HepG2 (cell line): ENCODE data around the gene CREG2. TPM values are rescaled to one million over a fixed set of nuclear protein-coding genes. Genes with fewer than 3 reads are reported as not detected.

Source experiments
- FIP1L1 ChIP-seq: fragments of 200-400 bp; formaldehyde crosslinking; IDR thresholded peaks from 2 replicates; pipeline ENCODE4 v1.6.1; 2018; ENCODE audit warnings: low read depth, mild to moderate bottlenecking, low read length, moderate library complexity, borderline replicate concordance; ENCODE audit not compliant: insufficient read depth
- GZF1 ChIP-seq: sonication (generic); formaldehyde crosslinking; IDR thresholded peaks from 2 replicates; pipeline ENCODE4 v1.5.1; 2020; ENCODE audit warnings: mild to moderate bottlenecking, missing genetic modification reagents
- HOXA3 ChIP-seq: sonication (generic); formaldehyde crosslinking; IDR thresholded peaks from 2 replicates; pipeline ENCODE4 v1.5.0; 2020; ENCODE audit warnings: missing genetic modification reagents
- MAFG ChIP-seq: sonication (generic); formaldehyde crosslinking; IDR thresholded peaks from 2 replicates; pipeline ENCODE4 v1.5.1; 2020; ENCODE audit warnings: mild to moderate bottlenecking, missing genetic modification reagents
- PHB2 ChIP-seq: fragments of 450-650 bp; IDR thresholded peaks from 2 replicates; pipeline ENCODE4 v1.6.1; 2018; ENCODE audit not compliant: partially characterized antibody
- ZNF543 ChIP-seq: sonication (generic); formaldehyde crosslinking; IDR thresholded peaks from 2 replicates; pipeline ENCODE4 v1.4.0; 2020; ENCODE audit warnings: mild to moderate bottlenecking, missing genetic modification reagents
- ZNF749 ChIP-seq: sonication (generic); formaldehyde crosslinking; IDR thresholded peaks from 2 replicates; pipeline ENCODE4 v1.8.0; 2022; ENCODE audit warnings: mild to moderate bottlenecking, missing genetic modification reagents, moderate library complexity, borderline replicate concordance
- polyA plus RNA-seq, 8 experiments: library from polyadenylated mRNA; depleted of rRNA in 3 of 8; stranded (reverse) in 7 of 8; unstranded in 1 of 8; fragments of >200 nt; fragmentation: Illumina TruSeq in 4 of 8; extraction: Trizol in 4 of 8; gene quantifications; 2 replicates each; pipeline versions ENCODE4 v1.2.1 to v1.2.3, GENCODE V29; 2011 to 2016; ENCODE audit warnings: low read depth in 4 of 8, missing spikeins in 1 of 8, mixed read lengths in 1 of 8; ENCODE audit not compliant: insufficient read depth in 1 of 8
- total RNA-seq, 5 experiments: library from RNA; depleted of rRNA; stranded (reverse); fragments of >200 nt; fragmentation: Illumina TruSeq; extraction: Trizol; gene quantifications; 2 replicates each; pipeline ENCODE4 v1.2.3, GENCODE V29; 2016; ENCODE audit warnings: low read depth in 1 of 5
- TF ChIP-seq, protein P1 (sequence below): sonication (generic); formaldehyde crosslinking; IDR thresholded peaks from 2 replicates; pipeline ENCODE4 v1.4.0; 2020; ENCODE audit warnings: mild to moderate bottlenecking, missing genetic modification reagents, borderline replicate concordance
- TF ChIP-seq, protein P2 (sequence below): IDR thresholded peaks from 2 replicates; pipeline ENCODE4 v1.6.1; 2018; ENCODE audit warnings: missing genetic modification reagents, mild to moderate bottlenecking, missing compliant biosample characterization
- TF ChIP-seq, protein P3 (sequence below): sonication (generic); formaldehyde crosslinking; IDR thresholded peaks from 2 replicates; pipeline ENCODE4 v1.8.0; 2022; ENCODE audit warnings: missing genetic modification reagents, mild to moderate bottlenecking, moderate library complexity, borderline replicate concordance
- TF ChIP-seq, protein P4 (sequence below): sonication (generic); formaldehyde crosslinking; IDR thresholded peaks from 2 replicates; pipeline ENCODE4 v1.4.0; 2020; ENCODE audit warnings: mild to moderate bottlenecking, missing genetic modification reagents
- TF ChIP-seq, protein P5 (sequence below): IDR thresholded peaks from 2 replicates; pipeline ENCODE4 v1.6.1; 2016; ENCODE audit warnings: missing biosample characterization, missing genetic modification reagents, low read depth
- TF ChIP-seq, protein P6 (sequence below): sonication (generic); formaldehyde crosslinking; IDR thresholded peaks from 2 replicates; pipeline ENCODE4 v1.5.0; 2020; ENCODE audit warnings: missing genetic modification reagents

Gene CREG2
- total and polyA plus RNA-seq, 2 of the 13 experiments (the other 11 are each of a cell fraction or from before 2014, with no cell fraction given): 0.18 to 0.26 TPM

DNA sequence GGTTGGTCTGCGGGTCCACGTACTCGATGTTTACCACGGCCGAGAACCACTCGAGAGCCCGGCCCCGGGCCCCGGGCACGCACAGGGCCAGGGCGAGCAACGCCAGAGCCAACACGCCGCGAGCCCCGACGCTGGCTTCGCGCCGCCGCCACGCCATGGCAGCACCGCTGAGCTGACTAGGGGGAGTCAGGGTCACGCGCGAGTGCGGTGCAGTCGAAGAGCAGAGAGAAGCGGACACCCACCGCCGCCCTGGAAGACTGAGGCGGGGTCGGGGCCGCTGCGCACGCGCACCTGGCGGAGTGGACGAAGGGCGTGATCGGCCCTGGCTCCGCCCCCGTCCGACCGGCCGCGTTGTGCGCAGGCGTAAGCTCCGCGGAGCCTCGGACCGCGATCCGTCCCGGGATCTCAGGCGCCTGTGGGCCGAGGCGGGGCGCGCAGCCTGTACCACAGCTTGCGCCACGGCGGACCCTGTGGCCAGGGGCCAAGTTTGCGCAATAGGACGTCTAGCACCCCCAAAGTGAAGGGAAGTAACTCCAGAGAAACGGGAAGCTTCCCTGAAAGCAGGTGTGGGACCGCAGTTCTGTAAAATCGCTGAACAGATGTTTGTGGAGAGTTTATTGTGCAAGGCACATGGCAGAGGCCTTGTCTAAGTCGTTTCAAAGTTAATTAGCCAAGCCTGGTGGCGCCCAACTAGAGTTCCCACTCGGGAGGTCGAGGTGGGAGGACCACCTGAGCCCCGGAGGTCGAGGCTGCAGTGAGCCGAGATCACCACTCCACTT, 78.7 kb downstream of the CREG2 start, which contains the start of gene RNF149 (continued):
- TF ChIP-seq, protein P1, sequence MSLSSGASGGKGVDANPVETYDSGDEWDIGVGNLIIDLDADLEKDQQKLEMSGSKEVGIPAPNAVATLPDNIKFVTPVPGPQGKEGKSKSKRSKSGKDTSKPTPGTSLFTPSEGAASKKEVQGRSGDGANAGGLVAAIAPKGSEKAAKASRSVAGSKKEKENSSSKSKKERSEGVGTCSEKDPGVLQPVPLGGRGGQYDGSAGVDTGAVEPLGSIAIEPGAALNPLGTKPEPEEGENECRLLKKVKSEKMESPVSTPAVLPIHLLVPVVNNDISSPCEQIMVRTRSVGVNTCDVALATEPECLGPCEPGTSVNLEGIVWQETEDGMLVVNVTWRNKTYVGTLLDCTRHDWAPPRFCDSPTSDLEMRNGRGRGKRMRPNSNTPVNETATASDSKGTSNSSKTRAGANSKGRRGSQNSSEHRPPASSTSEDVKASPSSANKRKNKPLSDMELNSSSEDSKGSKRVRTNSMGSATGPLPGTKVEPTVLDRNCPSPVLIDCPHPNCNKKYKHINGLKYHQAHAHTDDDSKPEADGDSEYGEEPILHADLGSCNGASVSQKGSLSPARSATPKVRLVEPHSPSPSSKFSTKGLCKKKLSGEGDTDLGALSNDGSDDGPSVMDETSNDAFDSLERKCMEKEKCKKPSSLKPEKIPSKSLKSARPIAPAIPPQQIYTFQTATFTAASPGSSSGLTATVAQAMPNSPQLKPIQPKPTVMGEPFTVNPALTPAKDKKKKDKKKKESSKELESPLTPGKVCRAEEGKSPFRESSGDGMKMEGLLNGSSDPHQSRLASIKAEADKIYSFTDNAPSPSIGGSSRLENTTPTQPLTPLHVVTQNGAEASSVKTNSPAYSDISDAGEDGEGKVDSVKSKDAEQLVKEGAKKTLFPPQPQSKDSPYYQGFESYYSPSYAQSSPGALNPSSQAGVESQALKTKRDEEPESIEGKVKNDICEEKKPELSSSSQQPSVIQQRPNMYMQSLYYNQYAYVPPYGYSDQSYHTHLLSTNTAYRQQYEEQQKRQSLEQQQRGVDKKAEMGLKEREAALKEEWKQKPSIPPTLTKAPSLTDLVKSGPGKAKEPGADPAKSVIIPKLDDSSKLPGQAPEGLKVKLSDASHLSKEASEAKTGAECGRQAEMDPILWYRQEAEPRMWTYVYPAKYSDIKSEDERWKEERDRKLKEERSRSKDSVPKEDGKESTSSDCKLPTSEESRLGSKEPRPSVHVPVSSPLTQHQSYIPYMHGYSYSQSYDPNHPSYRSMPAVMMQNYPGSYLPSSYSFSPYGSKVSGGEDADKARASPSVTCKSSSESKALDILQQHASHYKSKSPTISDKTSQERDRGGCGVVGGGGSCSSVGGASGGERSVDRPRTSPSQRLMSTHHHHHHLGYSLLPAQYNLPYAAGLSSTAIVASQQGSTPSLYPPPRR: peak; percentile 90
- TF ChIP-seq HOXA3 (CRISPR knock-in tag) (peak; percentile 97), MAFG (CRISPR knock-in tag) (no peak), FIP1L1 (0 out of 2 replicates have a peak, but pooled peaks have one; percentile 32), GZF1 (no peak), PHB2 (no peak), ZNF543 (peak; percentile 97), ZNF749 (CRISPR knock-in tag) (peak; percentile 88; the same call in 1 of the 2 replicates)
- TF ChIP-seq, protein P2, sequence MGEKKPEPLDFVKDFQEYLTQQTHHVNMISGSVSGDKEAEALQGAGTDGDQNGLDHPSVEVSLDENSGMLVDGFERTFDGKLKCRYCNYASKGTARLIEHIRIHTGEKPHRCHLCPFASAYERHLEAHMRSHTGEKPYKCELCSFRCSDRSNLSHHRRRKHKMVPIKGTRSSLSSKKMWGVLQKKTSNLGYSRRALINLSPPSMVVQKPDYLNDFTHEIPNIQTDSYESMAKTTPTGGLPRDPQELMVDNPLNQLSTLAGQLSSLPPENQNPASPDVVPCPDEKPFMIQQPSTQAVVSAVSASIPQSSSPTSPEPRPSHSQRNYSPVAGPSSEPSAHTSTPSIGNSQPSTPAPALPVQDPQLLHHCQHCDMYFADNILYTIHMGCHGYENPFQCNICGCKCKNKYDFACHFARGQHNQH (CRISPR knock-in tag): peak; percentile 95
- TF ChIP-seq, protein P3, sequence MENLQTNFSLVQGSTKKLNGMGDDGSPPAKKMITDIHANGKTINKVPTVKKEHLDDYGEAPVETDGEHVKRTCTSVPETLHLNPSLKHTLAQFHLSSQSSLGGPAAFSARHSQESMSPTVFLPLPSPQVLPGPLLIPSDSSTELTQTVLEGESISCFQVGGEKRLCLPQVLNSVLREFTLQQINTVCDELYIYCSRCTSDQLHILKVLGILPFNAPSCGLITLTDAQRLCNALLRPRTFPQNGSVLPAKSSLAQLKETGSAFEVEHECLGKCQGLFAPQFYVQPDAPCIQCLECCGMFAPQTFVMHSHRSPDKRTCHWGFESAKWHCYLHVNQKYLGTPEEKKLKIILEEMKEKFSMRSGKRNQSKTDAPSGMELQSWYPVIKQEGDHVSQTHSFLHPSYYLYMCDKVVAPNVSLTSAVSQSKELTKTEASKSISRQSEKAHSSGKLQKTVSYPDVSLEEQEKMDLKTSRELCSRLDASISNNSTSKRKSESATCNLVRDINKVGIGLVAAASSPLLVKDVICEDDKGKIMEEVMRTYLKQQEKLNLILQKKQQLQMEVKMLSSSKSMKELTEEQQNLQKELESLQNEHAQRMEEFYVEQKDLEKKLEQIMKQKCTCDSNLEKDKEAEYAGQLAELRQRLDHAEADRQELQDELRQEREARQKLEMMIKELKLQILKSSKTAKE (CRISPR knock-in tag): peak; percentile 87
- TF ChIP-seq, protein P4, sequence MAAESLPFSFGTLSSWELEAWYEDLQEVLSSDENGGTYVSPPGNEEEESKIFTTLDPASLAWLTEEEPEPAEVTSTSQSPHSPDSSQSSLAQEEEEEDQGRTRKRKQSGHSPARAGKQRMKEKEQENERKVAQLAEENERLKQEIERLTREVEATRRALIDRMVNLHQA (CRISPR knock-in tag): no peak
- TF ChIP-seq, protein P5, sequence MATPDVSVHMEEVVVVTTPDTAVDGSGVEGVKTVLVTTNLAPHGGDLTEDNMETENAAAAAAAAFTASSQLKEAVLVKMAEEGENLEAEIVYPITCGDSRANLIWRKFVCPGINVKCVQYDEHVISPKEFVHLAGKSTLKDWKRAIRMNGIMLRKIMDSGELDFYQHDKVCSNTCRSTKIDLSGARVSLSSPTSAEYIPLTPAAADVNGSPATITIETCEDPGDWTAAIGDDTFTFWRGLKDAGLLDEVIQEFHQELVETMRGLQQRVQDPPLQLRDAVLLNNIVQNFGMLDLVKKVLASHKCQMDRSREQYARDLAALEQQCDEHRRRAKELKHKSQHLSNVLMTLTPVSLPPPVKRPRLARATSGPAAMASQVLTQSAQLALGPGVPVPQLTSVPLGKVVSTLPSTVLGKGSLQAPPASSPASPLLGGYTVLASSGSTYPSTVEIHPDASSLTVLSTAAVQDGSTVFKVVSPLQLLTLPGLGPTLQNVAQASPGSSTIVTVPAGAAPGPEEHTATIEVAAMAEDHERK (CRISPR knock-in tag): peak; percentile 38; the same call in 1 of the 2 replicates
- TF ChIP-seq, protein P6, sequence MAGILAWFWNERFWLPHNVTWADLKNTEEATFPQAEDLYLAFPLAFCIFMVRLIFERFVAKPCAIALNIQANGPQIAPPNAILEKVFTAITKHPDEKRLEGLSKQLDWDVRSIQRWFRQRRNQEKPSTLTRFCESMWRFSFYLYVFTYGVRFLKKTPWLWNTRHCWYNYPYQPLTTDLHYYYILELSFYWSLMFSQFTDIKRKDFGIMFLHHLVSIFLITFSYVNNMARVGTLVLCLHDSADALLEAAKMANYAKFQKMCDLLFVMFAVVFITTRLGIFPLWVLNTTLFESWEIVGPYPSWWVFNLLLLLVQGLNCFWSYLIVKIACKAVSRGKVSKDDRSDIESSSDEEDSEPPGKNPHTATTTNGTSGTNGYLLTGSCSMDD (CRISPR knock-in tag): 0 out of 2 replicates have a peak, but pooled peaks have one; percentile 53
